GM23338 (cell line): ENCODE data around the gene CAPS. TPM values are rescaled to one million over a fixed set of nuclear protein-coding genes. Genes with fewer than 3 reads are reported as not detected.
A peak's percentile ranks its signal among the peaks of the same experiment; 100 is the strongest.

Experiments used
- ATAC-seq: fragments of 200-7000 bp; cut with Tn5 transposase; 3 replicates; pipeline ENCODE4 v1.9.1; 2020
- DNase-seq: peaks from one replicate; pipeline ENCODE4 v3.0.0-alpha.2; 2015; ENCODE audit warnings: low spot score
- H2AFZ ChIP-seq: fragments of 200-600 bp; sonication (generic); 2 replicates; pipeline ENCODE4 v1.8.0; 2016; ENCODE audit warnings: antibody characterized with exemption, mild to moderate bottlenecking, moderate library complexity
- H3F3A ChIP-seq: fragments of 200-600 bp; sonication (generic); replicated peaks from 2 replicates; pipeline ENCODE4 v1.8.0; 2017; ENCODE audit warnings: antibody characterized with exemption, mixed run types, low read depth
- H3K27ac ChIP-seq: fragments of 200-600 bp; sonication (generic); 2 replicates; pipeline ENCODE4 v1.6.1; 2016; ENCODE audit warnings: low read depth
- H3K27me3 ChIP-seq: fragments of 200-600 bp; sonication (generic); 2 replicates; pipeline ENCODE4 v1.8.0; 2016; ENCODE audit warnings: mild to moderate bottlenecking, mixed run types, moderate library complexity; ENCODE audit not compliant: insufficient read depth
- H3K36me3 ChIP-seq: fragments of 200-600 bp; sonication (generic); 2 replicates; pipeline ENCODE4 v1.8.0; 2016; ENCODE audit warnings: mild to moderate bottlenecking; ENCODE audit not compliant: insufficient read depth
- H3K4me1 ChIP-seq: fragments of 200-600 bp; sonication (generic); 2 replicates; pipeline ENCODE4 v1.8.0; 2016; ENCODE audit warnings: mild to moderate bottlenecking, moderate library complexity; ENCODE audit not compliant: insufficient read depth
- H3K4me2 ChIP-seq: fragments of 200-600 bp; sonication (generic); 2 replicates; pipeline ENCODE4 v1.7.1; 2017; ENCODE audit warnings: mixed run types
- H3K4me3 ChIP-seq: fragments of 200-600 bp; sonication (generic); 2 replicates; pipeline ENCODE4 v1.6.1; 2016; ENCODE audit warnings: mixed run types
- H3K79me2 ChIP-seq: fragments of 200-600 bp; sonication (generic); replicated peaks from 2 replicates; pipeline ENCODE4 v1.8.0; 2017; ENCODE audit warnings: mild to moderate bottlenecking; ENCODE audit not compliant: insufficient read depth
- H3K9me2 ChIP-seq: fragments of 200-600 bp; sonication (generic); 2 replicates; pipeline ENCODE4 v1.8.0; 2017; ENCODE audit not compliant: insufficient read depth
- H4K20me1 ChIP-seq: fragments of 200-600 bp; sonication (generic); replicated peaks from 2 replicates; pipeline ENCODE4 v1.8.0; 2017; ENCODE audit warnings: mild to moderate bottlenecking; ENCODE audit not compliant: insufficient read depth
- H3K27ac Mint-ChIP-seq: 2 replicates; pipeline ENCODE4 v1.8.0; 2020; ENCODE audit warnings: inconsistent platforms, mild to moderate bottlenecking, moderate library complexity, mixed read lengths
- H3K27me3 Mint-ChIP-seq: 3 replicates; pipeline ENCODE4 v1.8.0; 2022; ENCODE audit warnings: low read depth, mild to moderate bottlenecking, moderate library complexity, mixed read lengths, inconsistent platforms; ENCODE audit not compliant: insufficient read depth, poor library complexity
- H3K36me3 Mint-ChIP-seq: 3 replicates; pipeline ENCODE4 v1.8.0; 2021; ENCODE audit warnings: low read depth, mild to moderate bottlenecking, inconsistent platforms, moderate library complexity, mixed read lengths
- H3K4me1 Mint-ChIP-seq: 3 replicates; pipeline ENCODE4 v1.8.0; 2020; ENCODE audit warnings: mild to moderate bottlenecking, inconsistent platforms, mixed read lengths
- H3K4me3 Mint-ChIP-seq: 3 replicates; pipeline ENCODE4 v1.8.0; 2021; ENCODE audit warnings: moderate library complexity, mild to moderate bottlenecking, inconsistent platforms, mixed read lengths
- H3K9me3 Mint-ChIP-seq: 3 replicates; pipeline ENCODE4 v1.8.0; 2020; ENCODE audit warnings: moderate library complexity, mild to moderate bottlenecking, inconsistent platforms, mixed read lengths
- CREB1 ChIP-seq: fragments of 250-450 bp; sonication (Bioruptor Pico); IDR thresholded peaks from 2 replicates; pipeline ENCODE4 v1.5.0; 2020; ENCODE audit warnings: low read depth, mild to moderate bottlenecking, moderate library complexity
- EZH2 ChIP-seq: fragments of 200-600 bp; sonication (generic); IDR thresholded peaks from one replicate; pipeline ENCODE4 v1.8.0; 2017; ENCODE audit warnings: antibody characterized with exemption, mild to moderate bottlenecking, low read depth; ENCODE audit not compliant: unreplicated experiment
- EZH2phosphoT487 ChIP-seq: fragments of 200-600 bp; sonication (generic); IDR thresholded peaks from one replicate; pipeline ENCODE4 v1.8.1; 2018; ENCODE audit warnings: antibody characterized with exemption; ENCODE audit not compliant: unreplicated experiment
- JUNB ChIP-seq: IDR thresholded peaks from one replicate; pipeline ENCODE4 v1.6.1; 2016; ENCODE audit warnings: antibody characterized with exemption; ENCODE audit not compliant: unreplicated experiment
- POLR2AphosphoS5 ChIP-seq: IDR thresholded peaks from 2 replicates; pipeline ENCODE4 v1.6.1; 2016; ENCODE audit warnings: antibody characterized with exemption, low read depth
- STAT1 ChIP-seq: IDR thresholded peaks from one replicate; pipeline ENCODE4 v1.6.1; 2016; ENCODE audit warnings: antibody characterized with exemption; ENCODE audit not compliant: unreplicated experiment
- polyA plus RNA-seq: library from polyadenylated mRNA; unstranded; fragments of >200 nt; fragmentation: Nextera tagmentation; extraction: Ambion mirVana; gene quantifications from 2 replicates; pipeline ENCODE4 v1.2.1, GENCODE V29; 2016
- total RNA-seq: library from RNA; depleted of rRNA; stranded (reverse); fragments of >200 nt; shearing (Covaris generic); gene quantifications from 2 replicates; pipeline ENCODE4 v1.2.3, GENCODE V29; 2014
- TF ChIP-seq, protein P1 (sequence below): IDR thresholded peaks from one replicate; pipeline ENCODE4 v1.6.1; 2018; ENCODE audit warnings: antibody characterized with exemption; ENCODE audit not compliant: unreplicated experiment
- TF ChIP-seq, protein P2 (sequence below): fragments of 250-450 bp; sonication (Bioruptor Pico); IDR thresholded peaks from 2 replicates; pipeline ENCODE4 v1.5.0; 2020; ENCODE audit warnings: mild to moderate bottlenecking, moderate library complexity

Gene CAPS
- total and polyA plus RNA-seq, 2 experiments from 2014 or later: 1.5 to 3.2 TPM

DNA sequence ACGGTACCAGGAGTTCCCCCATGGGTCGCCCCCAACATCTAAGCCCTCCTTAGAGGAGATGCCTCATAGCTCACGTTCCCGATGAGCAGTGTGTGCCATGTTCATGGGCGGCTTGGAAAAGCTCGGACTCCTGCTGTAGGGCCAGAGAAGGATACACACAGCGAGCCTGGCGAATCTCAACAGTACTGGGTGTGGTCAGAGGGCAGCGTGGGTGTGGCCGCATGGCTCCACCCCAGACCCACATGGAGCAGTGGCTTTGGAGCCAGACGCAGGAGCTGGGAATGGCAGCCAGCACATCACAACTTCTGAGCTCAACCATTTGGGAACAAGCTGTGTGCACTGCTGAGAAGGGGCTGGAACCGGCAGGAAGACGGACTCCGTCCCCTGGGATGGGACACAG is 15.6 kb downstream of the CAPS start:
- H3K36me3 ChIP-seq: 0 out of 2 replicates have a peak, but pooled peaks cover 18% of the 10 kb centered on the region
- DNase-seq (no peak), ATAC-seq (peak; percentile 78)
- H2AFZ ChIP-seq: no peak overlapping the region
- peaks cover 4% of the 10 kb centered on the region; the same call in 1 of the 2 replicates for H3K79me2 ChIP-seq
- H3K4me3 ChIP-seq: no peak overlapping the region
- Mint-ChIP-seq H3K27me3 (peaks cover 9% of the 10 kb centered on the region), H3K9me3 (no peaks in the 10 kb centered on the region), H3K36me3 (peaks cover 69% of the 10 kb centered on the region), H3K4me3 (no peak overlapping the region), H3K4me1 (no peaks in the 10 kb centered on the region), H3K27ac (no peak overlapping the region)
- H3K4me1 ChIP-seq: no peaks in the 10 kb centered on the region
- no peak overlapping the region for H3K4me2 ChIP-seq
- no peaks in the 10 kb centered on the region for H3K27me3 ChIP-seq
- H4K20me1 ChIP-seq: peaks cover 7% of the 10 kb centered on the region; the same call in 1 of the 2 replicates
- H3K27ac ChIP-seq: no peak overlapping the region
- H3F3A ChIP-seq: 0 out of 2 replicates have a peak, but pooled peaks cover 3% of the 10 kb centered on the region
- TF ChIP-seq EZH2 (no peak), JUNB (no peak)
- TF ChIP-seq, protein P1, sequence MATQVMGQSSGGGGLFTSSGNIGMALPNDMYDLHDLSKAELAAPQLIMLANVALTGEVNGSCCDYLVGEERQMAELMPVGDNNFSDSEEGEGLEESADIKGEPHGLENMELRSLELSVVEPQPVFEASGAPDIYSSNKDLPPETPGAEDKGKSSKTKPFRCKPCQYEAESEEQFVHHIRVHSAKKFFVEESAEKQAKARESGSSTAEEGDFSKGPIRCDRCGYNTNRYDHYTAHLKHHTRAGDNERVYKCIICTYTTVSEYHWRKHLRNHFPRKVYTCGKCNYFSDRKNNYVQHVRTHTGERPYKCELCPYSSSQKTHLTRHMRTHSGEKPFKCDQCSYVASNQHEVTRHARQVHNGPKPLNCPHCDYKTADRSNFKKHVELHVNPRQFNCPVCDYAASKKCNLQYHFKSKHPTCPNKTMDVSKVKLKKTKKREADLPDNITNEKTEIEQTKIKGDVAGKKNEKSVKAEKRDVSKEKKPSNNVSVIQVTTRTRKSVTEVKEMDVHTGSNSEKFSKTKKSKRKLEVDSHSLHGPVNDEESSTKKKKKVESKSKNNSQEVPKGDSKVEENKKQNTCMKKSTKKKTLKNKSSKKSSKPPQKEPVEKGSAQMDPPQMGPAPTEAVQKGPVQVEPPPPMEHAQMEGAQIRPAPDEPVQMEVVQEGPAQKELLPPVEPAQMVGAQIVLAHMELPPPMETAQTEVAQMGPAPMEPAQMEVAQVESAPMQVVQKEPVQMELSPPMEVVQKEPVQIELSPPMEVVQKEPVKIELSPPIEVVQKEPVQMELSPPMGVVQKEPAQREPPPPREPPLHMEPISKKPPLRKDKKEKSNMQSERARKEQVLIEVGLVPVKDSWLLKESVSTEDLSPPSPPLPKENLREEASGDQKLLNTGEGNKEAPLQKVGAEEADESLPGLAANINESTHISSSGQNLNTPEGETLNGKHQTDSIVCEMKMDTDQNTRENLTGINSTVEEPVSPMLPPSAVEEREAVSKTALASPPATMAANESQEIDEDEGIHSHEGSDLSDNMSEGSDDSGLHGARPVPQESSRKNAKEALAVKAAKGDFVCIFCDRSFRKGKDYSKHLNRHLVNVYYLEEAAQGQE: no peak
- H3K9me2 ChIP-seq: no peaks in the 10 kb centered on the region

DNA sequence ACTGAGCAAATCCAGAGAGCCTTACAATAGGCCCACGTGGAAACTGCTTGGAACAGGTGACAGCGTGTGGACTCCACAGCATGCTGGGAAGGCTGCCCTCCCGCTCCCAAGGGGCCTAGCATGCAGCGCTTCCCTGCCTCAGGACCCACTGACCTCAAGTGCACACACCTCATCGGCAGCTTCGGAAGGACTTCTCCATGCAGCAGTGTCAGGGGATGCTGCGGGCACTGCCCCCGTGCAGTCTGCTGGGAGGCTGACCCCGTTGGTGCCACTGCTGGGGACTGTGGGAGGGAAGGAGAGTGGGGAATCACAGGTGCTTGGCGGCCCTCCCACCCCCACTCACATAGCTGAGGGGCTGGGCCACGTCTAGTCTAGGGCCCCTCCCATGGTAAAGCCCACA is 17.2 kb downstream of the CAPS start:
- H3K4me3 Mint-ChIP-seq: no peak overlapping the region
- ATAC-seq (no peak), DNase-seq (no peak)
- H3K27ac Mint-ChIP-seq: no peak overlapping the region
- no peaks in the 10 kb centered on the region for H3K9me2 ChIP-seq
- peaks cover 11% of the 10 kb centered on the region; the same call in 1 of the 2 replicates for H4K20me1 ChIP-seq
- H3K4me2 ChIP-seq: no peak overlapping the region
- no peaks in the 10 kb centered on the region for H3K4me1 Mint-ChIP-seq
- H3F3A ChIP-seq: 0 out of 2 replicates have a peak, but pooled peaks cover 3% of the 10 kb centered on the region
- H3K4me1 ChIP-seq: no peaks in the 10 kb centered on the region
- no peak overlapping the region for H3K4me3 ChIP-seq
- no peak overlapping the region for H2AFZ ChIP-seq
- H3K36me3 Mint-ChIP-seq: peaks cover 64% of the 10 kb centered on the region
- no peaks in the 10 kb centered on the region for H3K27me3 ChIP-seq
- H3K27me3 Mint-ChIP-seq: peaks cover 9% of the 10 kb centered on the region
- H3K27ac ChIP-seq: no peak overlapping the region
- H3K79me2 ChIP-seq: peaks cover 10% of the 10 kb centered on the region; the same call in 1 of the 2 replicates
- 0 out of 2 replicates have a peak, but pooled peaks cover 7% of the 10 kb centered on the region for H3K36me3 ChIP-seq
- no peaks in the 10 kb centered on the region for H3K9me3 Mint-ChIP-seq
- TF ChIP-seq, protein P2, sequence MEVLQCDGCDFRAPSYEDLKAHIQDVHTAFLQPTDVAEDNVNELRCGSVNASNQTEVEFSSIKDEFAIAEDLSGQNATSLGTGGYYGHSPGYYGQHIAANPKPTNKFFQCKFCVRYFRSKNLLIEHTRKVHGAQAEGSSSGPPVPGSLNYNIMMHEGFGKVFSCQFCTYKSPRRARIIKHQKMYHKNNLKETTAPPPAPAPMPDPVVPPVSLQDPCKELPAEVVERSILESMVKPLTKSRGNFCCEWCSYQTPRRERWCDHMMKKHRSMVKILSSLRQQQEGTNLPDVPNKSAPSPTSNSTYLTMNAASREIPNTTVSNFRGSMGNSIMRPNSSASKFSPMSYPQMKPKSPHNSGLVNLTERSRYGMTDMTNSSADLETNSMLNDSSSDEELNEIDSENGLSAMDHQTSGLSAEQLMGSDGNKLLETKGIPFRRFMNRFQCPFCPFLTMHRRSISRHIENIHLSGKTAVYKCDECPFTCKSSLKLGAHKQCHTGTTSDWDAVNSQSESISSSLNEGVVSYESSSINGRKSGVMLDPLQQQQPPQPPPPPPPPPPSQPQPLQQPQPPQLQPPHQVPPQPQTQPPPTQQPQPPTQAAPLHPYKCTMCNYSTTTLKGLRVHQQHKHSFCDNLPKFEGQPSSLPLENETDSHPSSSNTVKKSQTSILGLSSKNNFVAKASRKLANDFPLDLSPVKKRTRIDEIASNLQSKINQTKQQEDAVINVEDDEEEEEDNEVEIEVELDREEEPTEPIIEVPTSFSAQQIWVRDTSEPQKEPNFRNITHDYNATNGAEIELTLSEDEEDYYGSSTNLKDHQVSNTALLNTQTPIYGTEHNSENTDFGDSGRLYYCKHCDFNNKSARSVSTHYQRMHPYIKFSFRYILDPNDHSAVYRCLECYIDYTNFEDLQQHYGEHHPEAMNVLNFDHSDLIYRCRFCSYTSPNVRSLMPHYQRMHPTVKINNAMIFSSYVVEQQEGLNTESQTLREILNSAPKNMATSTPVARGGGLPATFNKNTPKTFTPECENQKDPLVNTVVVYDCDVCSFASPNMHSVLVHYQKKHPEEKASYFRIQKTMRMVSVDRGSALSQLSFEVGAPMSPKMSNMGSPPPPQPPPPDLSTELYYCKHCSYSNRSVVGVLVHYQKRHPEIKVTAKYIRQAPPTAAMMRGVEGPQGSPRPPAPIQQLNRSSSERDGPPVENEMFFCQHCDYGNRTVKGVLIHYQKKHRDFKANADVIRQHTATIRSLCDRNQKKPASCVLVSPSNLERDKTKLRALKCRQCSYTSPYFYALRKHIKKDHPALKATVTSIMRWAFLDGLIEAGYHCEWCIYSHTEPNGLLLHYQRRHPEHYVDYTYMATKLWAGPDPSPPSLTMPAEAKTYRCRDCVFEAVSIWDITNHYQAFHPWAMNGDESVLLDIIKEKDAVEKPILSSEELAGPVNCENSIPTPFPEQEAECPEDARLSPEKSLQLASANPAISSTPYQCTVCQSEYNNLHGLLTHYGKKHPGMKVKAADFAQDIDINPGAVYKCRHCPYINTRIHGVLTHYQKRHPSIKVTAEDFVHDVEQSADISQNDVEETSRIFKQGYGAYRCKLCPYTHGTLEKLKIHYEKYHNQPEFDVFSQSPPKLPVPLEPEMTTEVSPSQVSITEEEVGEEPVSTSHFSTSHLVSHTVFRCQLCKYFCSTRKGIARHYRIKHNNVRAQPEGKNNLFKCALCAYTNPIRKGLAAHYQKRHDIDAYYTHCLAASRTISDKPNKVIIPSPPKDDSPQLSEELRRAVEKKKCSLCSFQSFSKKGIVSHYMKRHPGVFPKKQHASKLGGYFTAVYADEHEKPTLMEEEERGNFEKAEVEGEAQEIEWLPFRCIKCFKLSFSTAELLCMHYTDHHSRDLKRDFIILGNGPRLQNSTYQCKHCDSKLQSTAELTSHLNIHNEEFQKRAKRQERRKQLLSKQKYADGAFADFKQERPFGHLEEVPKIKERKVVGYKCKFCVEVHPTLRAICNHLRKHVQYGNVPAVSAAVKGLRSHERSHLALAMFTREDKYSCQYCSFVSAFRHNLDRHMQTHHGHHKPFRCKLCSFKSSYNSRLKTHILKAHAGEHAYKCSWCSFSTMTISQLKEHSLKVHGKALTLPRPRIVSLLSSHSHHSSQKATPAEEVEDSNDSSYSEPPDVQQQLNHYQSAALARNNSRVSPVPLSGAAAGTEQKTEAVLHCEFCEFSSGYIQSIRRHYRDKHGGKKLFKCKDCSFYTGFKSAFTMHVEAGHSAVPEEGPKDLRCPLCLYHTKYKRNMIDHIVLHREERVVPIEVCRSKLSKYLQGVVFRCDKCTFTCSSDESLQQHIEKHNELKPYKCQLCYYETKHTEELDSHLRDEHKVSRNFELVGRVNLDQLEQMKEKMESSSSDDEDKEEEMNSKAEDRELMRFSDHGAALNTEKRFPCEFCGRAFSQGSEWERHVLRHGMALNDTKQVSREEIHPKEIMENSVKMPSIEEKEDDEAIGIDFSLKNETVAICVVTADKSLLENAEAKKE (CRISPR knock-in tag): no peak
- no peak for TF ChIP-seq CREB1 (CRISPR knock-in tag)
- TF ChIP-seq, protein P1: no peak
- TF ChIP-seq STAT1: no peak
- no peak for TF ChIP-seq EZH2
- TF ChIP-seq POLR2AphosphoS5: no peak
- no peak for TF ChIP-seq EZH2phosphoT487
